Lower leg skin (tissue), 3 donors: ENCODE results near the gene RPRML.

ENCODE experiments used
- CTCF ChIP-seq, 3 donors: fragments of 450-650 bp; IDR thresholded peaks; one replicate each; pipeline ENCODE4 v1.5.1; 2016; ENCODE audit warnings: antibody characterized with exemption in 3 of 3, mild to moderate bottlenecking in 3 of 3, moderate library complexity in 2 of 3
- POLR2A ChIP-seq, 2 donors: fragments of 450-650 bp; IDR thresholded peaks; one replicate each; pipeline ENCODE4 v1.6.1; 2016 to 2017; ENCODE audit warnings: antibody characterized with exemption in 2 of 2, mild to moderate bottlenecking in 1 of 2, moderate library complexity in 1 of 2

DNA sequence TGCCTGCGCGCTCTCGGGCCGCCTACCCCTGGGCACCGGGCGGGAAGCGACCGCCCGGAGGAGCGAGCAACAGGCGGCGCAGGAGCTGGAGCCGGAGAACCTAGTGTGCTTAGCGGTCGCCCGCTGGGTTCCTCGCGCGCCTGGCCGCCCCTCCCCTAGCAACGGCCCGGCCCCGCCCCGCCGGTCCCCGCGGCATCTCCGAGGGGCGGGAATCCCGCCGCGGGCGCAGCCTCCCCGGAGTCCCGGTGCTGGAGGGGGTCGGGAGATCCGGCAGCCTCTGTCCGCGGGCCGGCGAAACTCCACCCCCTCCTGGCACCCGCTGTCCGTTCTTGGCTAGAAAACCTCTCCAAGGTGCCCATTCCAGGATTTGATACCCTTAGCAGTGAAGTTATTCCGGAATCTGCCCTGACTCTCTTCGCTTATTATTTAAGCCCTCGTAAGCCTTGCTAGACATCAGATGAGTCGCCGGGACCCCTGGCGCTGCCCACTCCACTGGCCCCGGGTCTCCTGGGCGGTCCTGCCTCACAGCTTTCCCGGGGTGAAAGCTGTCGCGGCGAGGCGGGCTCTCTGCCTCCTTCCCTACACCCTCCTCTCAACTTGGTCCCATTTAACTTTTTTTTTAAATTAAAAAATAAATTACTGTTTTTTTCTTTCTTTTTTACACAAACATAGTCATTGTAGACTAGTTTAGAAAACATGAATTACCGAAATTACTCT is at the start of gene RPRML:
- TF ChIP-seq CTCF (IDR thresholded peaks at IDR 0.05) = no peak
- TF ChIP-seq POLR2A (IDR thresholded peaks at IDR 0.05) = no peak
